ENCODE data around the gene ESYT2. TPM values are rescaled to one million over a fixed set of nuclear protein-coding genes. Genes with fewer than 3 reads are reported as not detected.

Gene ESYT2
- polyA plus RNA-seq, 1 donor (not counting 4 experiments of a cell fraction or from before 2014, with no cell fraction given) = 45.9 TPM

DNA sequence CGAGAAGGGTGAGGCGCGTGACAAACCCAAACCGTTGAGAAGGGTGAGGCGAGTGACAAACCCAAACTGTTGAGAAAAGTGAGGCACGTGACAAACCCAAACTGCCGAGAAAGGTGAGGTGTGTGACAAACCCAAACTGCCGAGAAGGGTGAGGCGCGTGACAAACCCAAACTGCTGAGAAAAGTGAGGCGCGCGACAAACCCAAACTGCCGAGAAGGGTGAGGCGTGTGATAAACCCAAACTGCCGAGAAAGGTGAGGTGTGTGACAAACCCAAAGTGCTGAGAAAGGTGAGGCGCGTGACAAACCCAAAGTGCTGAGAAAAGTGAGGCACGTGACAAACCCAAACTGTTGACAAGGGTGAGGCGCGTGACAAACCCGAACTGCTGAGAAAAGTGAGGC is 25.0 kb downstream of the ESYT2 start:
- H4K20me1 ChIP-seq (ENCODE audit: control insufficient read depth, extremely low read depth, insufficient read depth, low read length) = no peaks in the 10 kb centered on the region
- TF ChIP-seq EZH2 (IDR thresholded peaks at IDR 0.05; ENCODE audit: low read length) = no peak
- TF ChIP-seq, protein P1, sequence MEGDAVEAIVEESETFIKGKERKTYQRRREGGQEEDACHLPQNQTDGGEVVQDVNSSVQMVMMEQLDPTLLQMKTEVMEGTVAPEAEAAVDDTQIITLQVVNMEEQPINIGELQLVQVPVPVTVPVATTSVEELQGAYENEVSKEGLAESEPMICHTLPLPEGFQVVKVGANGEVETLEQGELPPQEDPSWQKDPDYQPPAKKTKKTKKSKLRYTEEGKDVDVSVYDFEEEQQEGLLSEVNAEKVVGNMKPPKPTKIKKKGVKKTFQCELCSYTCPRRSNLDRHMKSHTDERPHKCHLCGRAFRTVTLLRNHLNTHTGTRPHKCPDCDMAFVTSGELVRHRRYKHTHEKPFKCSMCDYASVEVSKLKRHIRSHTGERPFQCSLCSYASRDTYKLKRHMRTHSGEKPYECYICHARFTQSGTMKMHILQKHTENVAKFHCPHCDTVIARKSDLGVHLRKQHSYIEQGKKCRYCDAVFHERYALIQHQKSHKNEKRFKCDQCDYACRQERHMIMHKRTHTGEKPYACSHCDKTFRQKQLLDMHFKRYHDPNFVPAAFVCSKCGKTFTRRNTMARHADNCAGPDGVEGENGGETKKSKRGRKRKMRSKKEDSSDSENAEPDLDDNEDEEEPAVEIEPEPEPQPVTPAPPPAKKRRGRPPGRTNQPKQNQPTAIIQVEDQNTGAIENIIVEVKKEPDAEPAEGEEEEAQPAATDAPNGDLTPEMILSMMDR (optimal IDR thresholded peaks at IDR 0.05 in 1 of 3, IDR thresholded peaks at IDR 0.05 in 1 of 3, conservative IDR thresholded peaks at IDR 0.05 in 1 of 3; ENCODE audit: extremely low read depth in 1 of 3, insufficient read depth in 2 of 3, low read length in 3 of 3) = no peak
- peaks cover 7 to 12% of the 10 kb centered on the region in 2 experiments for H3K36me3 ChIP-seq (ENCODE audit: control insufficient read depth in 2 of 2, extremely low read depth in 1 of 2, insufficient read depth in 2 of 2, low read length in 2 of 2)
- H2AFZ ChIP-seq (ENCODE audit: control insufficient read depth, low read length) = no peak overlapping the region
- no peak overlapping the region for H3K9ac ChIP-seq (ENCODE audit: control insufficient read depth, extremely low read depth, insufficient read depth, low read length)
- no peak for DNase-seq (ENCODE audit: low read depth, low spot score)
- FAIRE-seq = no peak
- H3K4me1 ChIP-seq (ENCODE audit: control insufficient read depth, extremely low read depth, insufficient read depth, low read length) = peaks cover 16% of the 10 kb centered on the region
- H3K9me3 ChIP-seq (ENCODE audit: control insufficient read depth, low read depth, low read length) = no peaks in the 10 kb centered on the region
- dilution Hi-C loops (cut with MboI; ENCODE audit: extremely low pct_ligation_motif_present, low sequenced_read_pairs) = no loop called here
- H3K27me3 ChIP-seq (ENCODE audit: control insufficient read depth, extremely low read depth, insufficient read depth, low read length) = no peaks in the 10 kb centered on the region
- no peak overlapping the region for H3K4me2 ChIP-seq (ENCODE audit: control insufficient read depth, extremely low read depth, insufficient read depth, low read depth, low read length)
- H3K4me3 ChIP-seq (ENCODE audit: control insufficient read depth in 2 of 3, extremely low read depth in 1 of 3, insufficient read depth in 2 of 3, low read depth in 1 of 3, low read length in 3 of 3) = no peak overlapping the region
- no peak overlapping the region for H3K27ac ChIP-seq (ENCODE audit: control insufficient read depth, insufficient read depth, low read length)
- H3K79me2 ChIP-seq (ENCODE audit: control insufficient read depth, insufficient read depth, low read length) = peaks cover 75% of the 10 kb centered on the region
- no peaks in the 10 kb centered on the region for H3K9me1 ChIP-seq (ENCODE audit: control insufficient read depth, extremely low read depth, insufficient read depth, low read length)

DNA sequence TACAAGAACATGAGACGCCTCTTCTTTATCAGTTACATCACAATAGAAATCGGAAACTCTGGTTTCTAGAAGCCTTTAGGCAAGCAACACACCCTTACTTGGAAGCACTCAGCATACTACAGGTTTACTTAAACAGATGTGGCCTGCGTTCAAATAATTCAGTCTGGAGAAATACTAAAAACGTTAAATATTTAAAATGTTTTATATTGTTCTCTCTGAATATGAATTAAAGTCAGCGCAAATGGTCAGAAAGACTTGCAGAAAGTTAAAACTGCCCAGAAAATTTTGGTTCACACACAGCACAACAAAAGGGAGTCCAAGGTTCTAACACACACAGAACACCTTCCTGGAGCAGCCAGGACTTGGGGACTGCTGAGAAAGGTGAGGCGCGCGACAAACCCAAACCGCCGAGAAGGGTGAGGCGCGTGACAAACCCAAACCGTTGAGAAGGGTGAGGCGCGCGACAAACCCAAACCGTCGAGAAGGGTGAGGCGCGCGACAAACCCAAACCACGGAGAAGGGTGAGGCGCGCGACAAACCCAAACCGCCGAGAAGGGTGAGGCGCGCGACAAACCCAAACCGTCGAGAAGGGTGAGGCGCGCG is 25.8 kb downstream of the ESYT2 start:
- Histone ChIP-seq H3K4me1 (ENCODE audit: control insufficient read depth, extremely low read depth, insufficient read depth, low read length) (peaks cover 16% of the 10 kb centered on the region), H3K27ac (ENCODE audit: control insufficient read depth, insufficient read depth, low read length) (peak overlapping the region; percentile 84), H3K9me1 (ENCODE audit: control insufficient read depth, extremely low read depth, insufficient read depth, low read length) (no peaks in the 10 kb centered on the region), H3K9me3 (ENCODE audit: control insufficient read depth, low read depth, low read length) (no peaks in the 10 kb centered on the region), H4K20me1 (ENCODE audit: control insufficient read depth, extremely low read depth, insufficient read depth, low read length) (no peaks in the 10 kb centered on the region), H3K4me3 (ENCODE audit: control insufficient read depth in 2 of 3, extremely low read depth in 1 of 3, insufficient read depth in 2 of 3, low read depth in 1 of 3, low read length in 3 of 3) (peak overlapping the region in 2 of 3 experiments; percentile 47 to 48), H3K4me2 (ENCODE audit: control insufficient read depth, extremely low read depth, insufficient read depth, low read depth, low read length) (peak overlapping the region; percentile 82), H3K36me3 (ENCODE audit: control insufficient read depth in 2 of 2, extremely low read depth in 1 of 2, insufficient read depth in 2 of 2, low read length in 2 of 2) (peaks cover 6 to 10% of the 10 kb centered on the region in 2 experiments), H3K27me3 (ENCODE audit: control insufficient read depth, extremely low read depth, insufficient read depth, low read length) (no peaks in the 10 kb centered on the region), H3K79me2 (ENCODE audit: control insufficient read depth, insufficient read depth, low read length) (peaks cover 75% of the 10 kb centered on the region), H3K9ac (ENCODE audit: control insufficient read depth, extremely low read depth, insufficient read depth, low read length) (peak overlapping the region; percentile 45), H2AFZ (ENCODE audit: control insufficient read depth, low read length) (no peak overlapping the region)
- TF ChIP-seq, protein P1 (optimal IDR thresholded peaks at IDR 0.05 in 1 of 3, IDR thresholded peaks at IDR 0.05 in 1 of 3, conservative IDR thresholded peaks at IDR 0.05 in 1 of 3; ENCODE audit: extremely low read depth in 1 of 3, insufficient read depth in 2 of 3, low read length in 3 of 3) = no peak
- TF ChIP-seq EZH2 (IDR thresholded peaks at IDR 0.05; ENCODE audit: low read length) = no peak
- DNase-seq (ENCODE audit: low read depth, low spot score) = no peak
- dilution Hi-C loops (cut with MboI; ENCODE audit: extremely low pct_ligation_motif_present, low sequenced_read_pairs) = no loop called here
- FAIRE-seq = no peak
